ENCODE results near the gene RUBCN. TPM values are rescaled to one million over a fixed set of nuclear protein-coding genes. Genes with fewer than 3 reads are reported as not detected.

RUBCN gene
- 16.3 and 18.4 TPM in 2 replicates for total RNA-seq (2014; rRNA removed; shearing (Covaris generic))
- 10.5 and 11.1 TPM in 2 replicates for polyA plus RNA-seq (2016; fragmentation: Nextera tagmentation; extraction: Ambion mirVana)

- 1% methylated on average over 52 to 73 of the region's 92 CpGs for WGBS, 2 experiments (ENCODE audit: low coverage in 1 of 2, low lambda C conversion rate in 2 of 2, missing lambda C conversion rate in 2 of 2)
- Histone ChIP-seq H3F3A (ENCODE audit: insufficient read depth) (peaks cover 6% of the 10 kb centered on the region; the same call in 1 of the 2 replicates), H3K9me2 (ENCODE audit: insufficient read depth) (no peaks in the 10 kb centered on the region), H2AFZ (peak within 1 kb of the TSS; percentile 98), H3K4me3 (peak within 1 kb of the TSS; percentile 81), H3K27ac (peak within 1 kb of the TSS; percentile 31), H3K9ac (peak within 1 kb of the TSS; percentile 74), H3K9me3 (ENCODE audit: low read depth) (no peaks in the 10 kb centered on the region), H3K79me2 (ENCODE audit: insufficient read depth) (peaks cover 43% of the 10 kb centered on the region), H3K36me3 (ENCODE audit: low read depth) (no peaks in the 10 kb centered on the region), H3K4me1 (ENCODE audit: insufficient read depth) (peaks cover 11% of the 10 kb centered on the region), H3K27me3 (replicated peaks; ENCODE audit: insufficient read depth) (no peaks in the 10 kb centered on the region), H3K4me2 (ENCODE audit: unreplicated experiment) (peak within 1 kb of the TSS; percentile 100), H4K20me1 (ENCODE audit: insufficient read depth) (no peaks in the 10 kb centered on the region)
- in situ Hi-C loops (cut with MboI): no loop called here
- TF ChIP-seq EZH2phosphoT487 (IDR thresholded peaks at IDR 0.05; ENCODE audit: insufficient read depth, low read depth): no peak
- TF ChIP-seq EZH2 (IDR thresholded peaks at IDR 0.05; ENCODE audit: insufficient read depth, poor library complexity, severe bottlenecking): no peak
- DNase-seq: peak; percentile 99
Observed at GRCh38 chr3:197736491-197737318, at the start of gene RUBCN. TSS of gene RUBCN (minus strand) at chr3:197736904. CDS start at chr3:197736719, 185 bp downstream.

- no peak for DNase-seq
- no peak overlapping the region for H3K27ac ChIP-seq
- no peaks in the 10 kb centered on the region for H3K27me3 ChIP-seq (replicated peaks; ENCODE audit: insufficient read depth)
- TF ChIP-seq EZH2phosphoT487 (IDR thresholded peaks at IDR 0.05; ENCODE audit: insufficient read depth, low read depth) (no peak), EZH2 (IDR thresholded peaks at IDR 0.05; ENCODE audit: insufficient read depth, poor library complexity, severe bottlenecking) (no peak)
- no peak overlapping the region for H2AFZ ChIP-seq
- 87 to 90% methylated on average over 7 of the region's 7 CpGs for WGBS, 2 experiments (ENCODE audit: low coverage in 1 of 2, low lambda C conversion rate in 2 of 2, missing lambda C conversion rate in 2 of 2)
- H3K36me3 ChIP-seq (ENCODE audit: low read depth): peaks cover 34% of the 10 kb centered on the region
- H3K9ac ChIP-seq: no peak overlapping the region
- no peaks in the 10 kb centered on the region for H4K20me1 ChIP-seq (ENCODE audit: insufficient read depth)
- no peaks in the 10 kb centered on the region for H3K4me1 ChIP-seq (ENCODE audit: insufficient read depth)
- in situ Hi-C loops (cut with MboI): no loop called here
- no peak overlapping the region for H3K4me2 ChIP-seq (ENCODE audit: unreplicated experiment)
- H3K79me2 ChIP-seq (ENCODE audit: insufficient read depth): no peaks in the 10 kb centered on the region
- no peaks in the 10 kb centered on the region for H3K9me3 ChIP-seq (ENCODE audit: low read depth)
- no peaks in the 10 kb centered on the region for H3K9me2 ChIP-seq (ENCODE audit: insufficient read depth)
- H3F3A ChIP-seq (ENCODE audit: insufficient read depth): peaks cover 6% of the 10 kb centered on the region; the same call in 1 of the 2 replicates
- H3K4me3 ChIP-seq: no peak overlapping the region
Observed at GRCh38 chr3:197784019-197784585, 47.4 kb upstream of the RUBCN start.

- Histone ChIP-seq H3K27ac (no peak overlapping the region), H3F3A (ENCODE audit: insufficient read depth) (no peaks in the 10 kb centered on the region), H3K4me3 (no peak overlapping the region), H3K9ac (no peak overlapping the region), H3K4me1 (ENCODE audit: insufficient read depth) (no peaks in the 10 kb centered on the region), H3K4me2 (ENCODE audit: unreplicated experiment) (no peak overlapping the region), H4K20me1 (ENCODE audit: insufficient read depth) (no peaks in the 10 kb centered on the region), H2AFZ (no peak overlapping the region), H3K9me3 (ENCODE audit: low read depth) (no peaks in the 10 kb centered on the region), H3K27me3 (replicated peaks; ENCODE audit: insufficient read depth) (no peaks in the 10 kb centered on the region), H3K79me2 (ENCODE audit: insufficient read depth) (no peaks in the 10 kb centered on the region), H3K36me3 (ENCODE audit: low read depth) (peaks cover 46% of the 10 kb centered on the region), H3K9me2 (ENCODE audit: insufficient read depth) (no peaks in the 10 kb centered on the region)
- DNase-seq: no peak
- TF ChIP-seq EZH2phosphoT487 (IDR thresholded peaks at IDR 0.05; ENCODE audit: insufficient read depth, low read depth) (no peak), EZH2 (IDR thresholded peaks at IDR 0.05; ENCODE audit: insufficient read depth, poor library complexity, severe bottlenecking) (no peak)
- 76 to 83% methylated on average over 4 of the region's 4 CpGs for WGBS, 2 experiments (ENCODE audit: low coverage in 1 of 2, low lambda C conversion rate in 2 of 2, missing lambda C conversion rate in 2 of 2)
- in situ Hi-C loops (cut with MboI): no loop called here
Observed at GRCh38 chr3:197782230-197782629, 45.5 kb upstream of the RUBCN start.

- Histone ChIP-seq H3F3A (ENCODE audit: insufficient read depth) (peaks cover 7% of the 10 kb centered on the region; the same call in 1 of the 2 replicates), H3K4me3 (no peak overlapping the region), H3K79me2 (ENCODE audit: insufficient read depth) (peaks cover 2% of the 10 kb centered on the region; the same call in 1 of the 2 replicates), H3K4me1 (ENCODE audit: insufficient read depth) (no peaks in the 10 kb centered on the region), H3K36me3 (ENCODE audit: low read depth) (peaks cover 37% of the 10 kb centered on the region), H3K4me2 (ENCODE audit: unreplicated experiment) (no peak overlapping the region), H3K9me3 (ENCODE audit: low read depth) (no peaks in the 10 kb centered on the region), H3K27ac (no peak overlapping the region), H3K9ac (no peak overlapping the region), H3K27me3 (replicated peaks; ENCODE audit: insufficient read depth) (no peaks in the 10 kb centered on the region), H4K20me1 (ENCODE audit: insufficient read depth) (no peaks in the 10 kb centered on the region), H3K9me2 (ENCODE audit: insufficient read depth) (no peaks in the 10 kb centered on the region), H2AFZ (no peak overlapping the region)
- in situ Hi-C loops (cut with MboI): no loop called here
- DNase-seq: no peak
- WGBS, 2 experiments (ENCODE audit: low coverage in 1 of 2, low lambda C conversion rate in 2 of 2, missing lambda C conversion rate in 2 of 2): 91 to 96% methylated on average over 7 of the region's 7 CpGs
- TF ChIP-seq EZH2 (IDR thresholded peaks at IDR 0.05; ENCODE audit: insufficient read depth, poor library complexity, severe bottlenecking) (no peak), EZH2phosphoT487 (IDR thresholded peaks at IDR 0.05; ENCODE audit: insufficient read depth, low read depth) (no peak)
Observed at GRCh38 chr3:197775317-197775716, 38.6 kb upstream of the RUBCN start.
